SK-N-MC (cell line): Measurements from ENCODE around the gene PPP1R15B.

Source experiments
- EZH2 ChIP-seq: fragments of 200-600 bp; sonication (generic); IDR thresholded peaks from one replicate; pipeline ENCODE4 v1.6.1; 2017; ENCODE audit warnings: antibody characterized with exemption
- POLR2AphosphoS5 ChIP-seq: IDR thresholded peaks from 2 replicates; pipeline ENCODE4 v1.6.1; 2012; ENCODE audit warnings: mild to moderate bottlenecking, low read depth, low read length, borderline replicate concordance

GRCh38 chr1:204361781-204362180 lies 49.8 kb downstream of the PPP1R15B start:
- TF ChIP-seq POLR2AphosphoS5 (no peak), EZH2 (no peak)
